Liver (tissue), 9 donors: ENCODE results near the gene KLF3. TPM values are rescaled to one million over a fixed set of nuclear protein-coding genes. Genes with fewer than 3 reads are reported as not detected.
A peak's percentile ranks its signal among the peaks of the same experiment; 100 is the strongest.

Source experiments
- DNase-seq: peaks from one replicate; pipeline ENCODE4 v3.0.0-alpha.2; 2017; ENCODE audit warnings: low spot score
- H3K27ac ChIP-seq, 2 donors: one replicate each; pipeline ENCODE4 v1.7.0; 2013; ENCODE audit warnings: inconsistent platforms in 2 of 2, low read length in 2 of 2, control low read depth in 1 of 2, low read depth in 1 of 2, mild to moderate bottlenecking in 1 of 2
- H3K27me3 ChIP-seq, 4 donors: one replicate each; pipeline versions ENCODE4 v1.6.1 to v1.7.0; 2013; ENCODE audit warnings: low read length in 3 of 4, inconsistent platforms in 1 of 4, mild to moderate bottlenecking in 1 of 4, moderate library complexity in 1 of 4; ENCODE audit not compliant: control insufficient read depth in 4 of 4, insufficient read depth in 4 of 4
- H3K36me3 ChIP-seq, 4 donors: one replicate each; pipeline versions ENCODE4 v1.6.1 to v1.7.0; 2013; ENCODE audit warnings: low read length in 3 of 4, mild to moderate bottlenecking in 3 of 4, low read depth in 1 of 4, moderate library complexity in 1 of 4; ENCODE audit not compliant: control insufficient read depth in 4 of 4, insufficient read depth in 3 of 4
- H3K4me1 ChIP-seq, 4 donors: one replicate each; pipeline versions ENCODE4 v1.6.1 to v1.7.0; 2013; ENCODE audit warnings: low read length in 3 of 4, mild to moderate bottlenecking in 3 of 4, moderate library complexity in 1 of 4; ENCODE audit not compliant: control insufficient read depth in 4 of 4, insufficient read depth in 4 of 4
- H3K4me3 ChIP-seq, 3 donors: one replicate each; pipeline versions ENCODE4 v1.6.1 to v1.7.0; 2013; ENCODE audit warnings: low read length in 3 of 3, control low read depth in 1 of 3, low read depth in 1 of 3, mild to moderate bottlenecking in 1 of 3
- H3K9ac ChIP-seq, 2 donors: one replicate each; pipeline ENCODE4 v1.7.0; 2013; ENCODE audit warnings: low read length in 2 of 2, mild to moderate bottlenecking in 2 of 2, moderate library complexity in 2 of 2, control low read depth in 1 of 2, low read depth in 1 of 2
- H3K9me3 ChIP-seq, 4 donors: one replicate each; pipeline versions ENCODE4 v1.6.1 to v1.7.0; 2013; ENCODE audit warnings: low read length in 3 of 4; ENCODE audit not compliant: control insufficient read depth in 4 of 4
- ATF3 ChIP-seq: IDR thresholded peaks from 2 replicates; pipeline ENCODE4 v1.6.1; 2016; ENCODE audit warnings: antibody characterized with exemption
- CTCF ChIP-seq: fragments of 150-350 bp; IDR thresholded peaks from 2 replicates; pipeline ENCODE4 v1.5.1; 2017; ENCODE audit warnings: improper control_type of control experiment, low read depth, low read length; ENCODE audit not compliant: missing input control
- EGR1 ChIP-seq, 2 donors: IDR thresholded peaks; 2 replicates each; pipeline ENCODE4 v1.6.1; 2016 to 2018; ENCODE audit warnings: antibody characterized with exemption in 2 of 2, low read depth in 2 of 2
- FOXA1 ChIP-seq: IDR thresholded peaks from 2 replicates; pipeline ENCODE4 v1.6.1; 2016; ENCODE audit warnings: antibody characterized with exemption
- FOXA2 ChIP-seq: IDR thresholded peaks from 2 replicates; pipeline ENCODE4 v1.6.1; 2016; ENCODE audit warnings: antibody characterized with exemption
- GABPA ChIP-seq, 2 donors: IDR thresholded peaks in 1 of 2; conservative IDR thresholded peaks in 1 of 2; 2 replicates each; pipeline ENCODE4 v1.6.1; 2016; ENCODE audit warnings: antibody characterized with exemption in 2 of 2, mild to moderate bottlenecking in 1 of 2, moderate library complexity in 1 of 2
- HNF4A ChIP-seq, 2 donors: conservative IDR thresholded peaks; 2 replicates each; pipeline ENCODE4 v1.6.1; 2016; ENCODE audit warnings: antibody characterized with exemption in 2 of 2, mild to moderate bottlenecking in 2 of 2
- HNF4G ChIP-seq: IDR thresholded peaks from 2 replicates; pipeline ENCODE4 v1.6.1; 2016; ENCODE audit warnings: antibody characterized with exemption
- JUND ChIP-seq, 2 donors: IDR thresholded peaks; 2 replicates each; pipeline ENCODE4 v1.6.1; 2016; ENCODE audit warnings: antibody characterized with exemption in 2 of 2
- MAX ChIP-seq: IDR thresholded peaks from 2 replicates; pipeline ENCODE4 v1.6.1; 2016; ENCODE audit warnings: antibody characterized with exemption
- NR2F2 ChIP-seq: IDR thresholded peaks from 2 replicates; pipeline ENCODE4 v1.6.1; 2016; ENCODE audit warnings: antibody characterized with exemption
- RAD21 ChIP-seq, 2 donors: IDR thresholded peaks; 2 replicates each; pipeline ENCODE4 v1.6.1; 2016; ENCODE audit warnings: antibody characterized with exemption in 2 of 2, mild to moderate bottlenecking in 2 of 2
- REST ChIP-seq: IDR thresholded peaks from 2 replicates; pipeline ENCODE4 v1.6.1; 2016; ENCODE audit warnings: antibody characterized with exemption, mild to moderate bottlenecking
- RXRA ChIP-seq, 2 donors: IDR thresholded peaks; 2 replicates each; pipeline ENCODE4 v1.6.1; 2017 to 2018; ENCODE audit warnings: antibody characterized with exemption in 2 of 2, mild to moderate bottlenecking in 1 of 2
- SP1 ChIP-seq: IDR thresholded peaks from 2 replicates; pipeline ENCODE4 v1.6.1; 2018; ENCODE audit warnings: antibody characterized with exemption, mild to moderate bottlenecking
- TAF1 ChIP-seq: conservative IDR thresholded peaks from 2 replicates; pipeline ENCODE4 v1.6.1; 2016; ENCODE audit warnings: antibody characterized with exemption, mild to moderate bottlenecking
- YY1 ChIP-seq: IDR thresholded peaks from 2 replicates; pipeline ENCODE4 v1.6.1; 2016; ENCODE audit warnings: antibody characterized with exemption, mild to moderate bottlenecking
- ZBTB33 ChIP-seq: IDR thresholded peaks from 2 replicates; pipeline ENCODE4 v1.6.1; 2016; ENCODE audit warnings: antibody characterized with exemption
- WGBS: extraction: QIAGEN DNeasy Blood & Tissue Kit; methylation state at CpG from one replicate; pipeline ENCODE4 v1.1.7; 2013; 5-methylcytosine and 5-hydroxymethylcytosine counted together
- polyA plus RNA-seq, 2 donors: library from polyadenylated mRNA; stranded (reverse) in 1 of 2; unstranded in 1 of 2; fragments of 200-250 nt in 1 of 2; fragments of >200 nt in 1 of 2; fragmentation: Nextera tagmentation in 1 of 2; extraction: Ambion mirVana in 1 of 2; gene quantifications; one replicate each; pipeline versions ENCODE4 v1.2.1 to v1.2.3, GENCODE V29; 2013 to 2015
- total RNA-seq, 2 donors: library from RNA; depleted of rRNA; stranded (reverse); fragments of >200 nt; gene quantifications; one replicate each; pipeline ENCODE4 v1.2.3, GENCODE V29; 2014
- donor health status: healthy.
- donor health status: healthy.
- donor health status: healthy.
- donor health status: healthy.
- donor health status: healthy.

Gene KLF3
- total RNA-seq (10 to 100 TPM; 20.1 to 77.5 TPM), polyA plus RNA-seq (10 to 100 TPM; 11.1 to 22.0 TPM)

GRCh38 chr4:38663801-38664705 is at the start of gene KLF3:
KLF3 (plus strand) TSS chr4:38664199; CDS start chr4:38680626, 16,427 bp downstream.
- under 1% methylated on average over 110 of the region's 110 CpGs for WGBS
- H3K27ac ChIP-seq, result peak within 1 kb of the TSS; percentile 92 to 99
- TF ChIP-seq MAX (no peak), RXRA (IDR thresholded peaks at IDR 0.05) (peak; percentile 21 to 52), FOXA1 (peak; percentile 23), YY1 (peak; percentile 30), RAD21 (IDR thresholded peaks at IDR 0.05) (peak; percentile 15 to 25), FOXA2 (no peak), HNF4G (no peak), ATF3 (no peak), HNF4A (conservative IDR thresholded peaks at IDR 0.05) (peak in 1 of 2 donors; percentile 32), ZBTB33 (no peak), EGR1 (IDR thresholded peaks at IDR 0.05; ENCODE audit: low read depth in 2 of 2) (peak in 1 of 2 donors; percentile 29), REST (no peak), JUND (IDR thresholded peaks at IDR 0.05) (no peak), CTCF (no peak), SP1 (peak; percentile 36), TAF1 (peak; percentile 22), GABPA (IDR thresholded peaks at IDR 0.05 in 1 of 2, conservative IDR thresholded peaks at IDR 0.05 in 1 of 2) (no peak), NR2F2 (no peak)
- H3K4me3 ChIP-seq, result peak within 1 kb of the TSS; percentile 92 to 99 (median 94)
- no peaks in the 10 kb centered on the region for H3K9me3 ChIP-seq
- no peaks in the 10 kb centered on the region for H3K36me3 ChIP-seq
- H3K27me3 ChIP-seq, result no peaks in the 10 kb centered on the region
- peak; percentile 98 for DNase-seq
- H3K4me1 ChIP-seq, result peaks cover 0 to 43% (median 32%) of the 10 kb centered on the region in 4 donors
- H3K9ac ChIP-seq, result peak within 1 kb of the TSS; percentile 63 to 93
